ENCODE data around the gene MAL.

DNA sequence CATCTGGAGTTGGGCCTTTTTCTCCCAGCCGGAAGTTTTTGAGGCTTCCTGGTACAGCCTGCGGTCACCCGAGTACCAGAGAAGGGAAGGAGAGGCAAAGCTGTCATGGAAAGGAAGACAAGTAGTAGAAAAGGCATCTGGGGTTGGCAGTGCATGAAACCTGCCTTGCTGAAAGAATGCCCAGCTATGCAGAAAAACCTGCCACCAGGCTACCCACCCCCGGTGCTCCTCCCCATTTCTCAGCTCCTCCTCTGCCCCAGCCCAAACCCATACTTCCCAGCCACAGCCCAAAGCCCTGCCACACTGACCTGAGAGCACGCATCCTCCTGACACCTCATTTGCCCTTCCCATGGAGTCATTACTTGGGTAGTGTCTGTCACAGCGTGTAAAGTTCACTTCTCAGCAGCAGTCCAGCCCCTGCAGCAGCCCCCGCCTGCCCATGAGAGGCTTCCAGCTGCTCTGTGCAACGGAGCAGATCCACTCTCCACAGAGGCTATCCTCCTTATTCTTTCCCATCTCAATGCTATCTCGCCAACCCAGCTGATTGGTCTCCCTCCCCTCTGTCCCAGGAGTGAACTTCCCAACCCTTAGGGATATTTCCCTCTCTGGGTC lies 40.4 kb upstream of the MAL start:
- TF ChIP-seq, protein P1, sequence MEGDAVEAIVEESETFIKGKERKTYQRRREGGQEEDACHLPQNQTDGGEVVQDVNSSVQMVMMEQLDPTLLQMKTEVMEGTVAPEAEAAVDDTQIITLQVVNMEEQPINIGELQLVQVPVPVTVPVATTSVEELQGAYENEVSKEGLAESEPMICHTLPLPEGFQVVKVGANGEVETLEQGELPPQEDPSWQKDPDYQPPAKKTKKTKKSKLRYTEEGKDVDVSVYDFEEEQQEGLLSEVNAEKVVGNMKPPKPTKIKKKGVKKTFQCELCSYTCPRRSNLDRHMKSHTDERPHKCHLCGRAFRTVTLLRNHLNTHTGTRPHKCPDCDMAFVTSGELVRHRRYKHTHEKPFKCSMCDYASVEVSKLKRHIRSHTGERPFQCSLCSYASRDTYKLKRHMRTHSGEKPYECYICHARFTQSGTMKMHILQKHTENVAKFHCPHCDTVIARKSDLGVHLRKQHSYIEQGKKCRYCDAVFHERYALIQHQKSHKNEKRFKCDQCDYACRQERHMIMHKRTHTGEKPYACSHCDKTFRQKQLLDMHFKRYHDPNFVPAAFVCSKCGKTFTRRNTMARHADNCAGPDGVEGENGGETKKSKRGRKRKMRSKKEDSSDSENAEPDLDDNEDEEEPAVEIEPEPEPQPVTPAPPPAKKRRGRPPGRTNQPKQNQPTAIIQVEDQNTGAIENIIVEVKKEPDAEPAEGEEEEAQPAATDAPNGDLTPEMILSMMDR (IDR thresholded peaks at IDR 0.05; ENCODE audit: low read length): no peak
- no peak for TF ChIP-seq EZH2 (IDR thresholded peaks at IDR 0.05; ENCODE audit: borderline replicate concordance, low read length)

All from OCI-LY1 (cell line).